Suprapubic skin (tissue), 4 donors: ENCODE data around the gene OXT.
"Not testable (repeated sequence)": the region's sequence is repeated elsewhere in the genome, so short reads cannot be mapped to it uniquely, and the experiment has no call there.

ENCODE experiments used
- CTCF ChIP-seq, 2 donors: fragments of 200-600 bp in 1 of 2; fragments of 450-650 bp in 1 of 2; sonication (generic) in 1 of 2; IDR thresholded peaks; one replicate each; pipeline ENCODE4 v1.5.1; 2016 to 2019; ENCODE audit warnings: antibody characterized with exemption in 2 of 2, mild to moderate bottlenecking in 1 of 2, moderate library complexity in 1 of 2
- EP300 ChIP-seq: sonication (generic); formaldehyde crosslinking; IDR thresholded peaks from one replicate; pipeline ENCODE4 v1.6.1; 2017; ENCODE audit warnings: antibody characterized with exemption
- POLR2A ChIP-seq, 2 donors: fragments of 450-650 bp; IDR thresholded peaks; one replicate each; pipeline ENCODE4 v1.6.1; 2017; ENCODE audit warnings: antibody characterized with exemption in 2 of 2, mild to moderate bottlenecking in 2 of 2, moderate library complexity in 2 of 2
- POLR2AphosphoS5 ChIP-seq, 3 donors: sonication (generic); formaldehyde crosslinking; IDR thresholded peaks; one replicate each; pipeline ENCODE4 v1.6.1; 2017; ENCODE audit warnings: antibody characterized with exemption in 3 of 3

GRCh38 chr20:3064119-3064518, 7.3 kb upstream of the OXT start:
- TF ChIP-seq EP300; CTCF (IDR thresholded peaks at IDR 0.05); POLR2A (IDR thresholded peaks at IDR 0.05); POLR2AphosphoS5 (IDR thresholded peaks at IDR 0.05): not testable (repeated sequence)
